Osteocyte (in vitro differentiated cells): Measurements from ENCODE around the gene DGUOK. TPM values are rescaled to one million over a fixed set of nuclear protein-coding genes. Genes with fewer than 3 reads are reported as not detected.

Source experiments
- DNase-seq: peaks from one replicate; pipeline ENCODE4 v3.0.0; 2021; ENCODE audit warnings: mixed read lengths; ENCODE audit not compliant: unreplicated experiment; ENCODE audit errors: extremely low spot score
- H3K27ac Mint-ChIP-seq: one replicate; pipeline ENCODE4 v1.8.0; 2021; ENCODE audit warnings: mild to moderate bottlenecking, mixed read lengths; ENCODE audit not compliant: unreplicated experiment
- H3K27me3 Mint-ChIP-seq: one replicate; pipeline ENCODE4 v1.8.0; 2021; ENCODE audit warnings: mixed read lengths; ENCODE audit not compliant: unreplicated experiment
- H3K36me3 Mint-ChIP-seq: one replicate; pipeline ENCODE4 v1.8.0; 2021; ENCODE audit warnings: mixed read lengths; ENCODE audit not compliant: unreplicated experiment
- H3K4me1 Mint-ChIP-seq: one replicate; pipeline ENCODE4 v1.8.0; 2021; ENCODE audit warnings: mixed read lengths; ENCODE audit not compliant: unreplicated experiment
- H3K4me3 Mint-ChIP-seq: one replicate; pipeline ENCODE4 v1.8.0; 2021; ENCODE audit warnings: mild to moderate bottlenecking, moderate library complexity, mixed read lengths; ENCODE audit not compliant: unreplicated experiment
- H3K9me3 Mint-ChIP-seq: one replicate; pipeline ENCODE4 v1.8.0; 2021; ENCODE audit warnings: mixed read lengths; ENCODE audit not compliant: unreplicated experiment
- total RNA-seq: library from RNA; stranded (reverse); gene quantifications from 2 replicates; pipeline ENCODE4 v1.2.1, GENCODE V29; 2021
- TF ChIP-seq, protein P1 (sequence below): fragments of 200-600 bp; sonication (generic); IDR thresholded peaks from 2 replicates; pipeline ENCODE4 v1.5.0; 2021; ENCODE audit warnings: antibody characterized with exemption, mild to moderate bottlenecking, moderate library complexity

Gene DGUOK
- total RNA-seq, 1 donor from 2014 or later = 63.9 TPM

DNA sequence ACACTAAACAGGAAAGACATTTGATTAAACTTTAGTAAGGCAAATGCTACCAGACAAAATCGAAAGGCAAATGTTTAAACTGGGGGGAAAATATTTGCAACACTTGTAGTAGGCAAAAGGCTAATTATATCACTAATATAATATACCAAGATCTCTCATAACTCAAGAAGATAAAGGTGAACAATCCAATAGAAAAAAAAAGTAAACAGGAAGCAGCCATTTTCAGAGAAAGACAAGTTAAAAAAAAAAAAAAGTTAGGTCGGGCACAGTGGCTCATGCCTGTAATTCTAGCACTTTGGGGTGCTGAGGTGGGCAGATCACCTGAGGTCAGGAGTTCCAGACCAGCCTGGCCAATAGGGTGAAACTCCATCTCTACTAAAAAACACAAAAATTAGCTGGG is 38.3 kb upstream of the DGUOK start:
- Mint-ChIP-seq H3K36me3 (no peaks in the 10 kb centered on the region), H3K27ac (no peak overlapping the region), H3K27me3 (no peaks in the 10 kb centered on the region), H3K9me3 (no peaks in the 10 kb centered on the region), H3K4me3 (no peak overlapping the region), H3K4me1 (peaks cover 36% of the 10 kb centered on the region)
- no peak for DNase-seq
- TF ChIP-seq, protein P1, sequence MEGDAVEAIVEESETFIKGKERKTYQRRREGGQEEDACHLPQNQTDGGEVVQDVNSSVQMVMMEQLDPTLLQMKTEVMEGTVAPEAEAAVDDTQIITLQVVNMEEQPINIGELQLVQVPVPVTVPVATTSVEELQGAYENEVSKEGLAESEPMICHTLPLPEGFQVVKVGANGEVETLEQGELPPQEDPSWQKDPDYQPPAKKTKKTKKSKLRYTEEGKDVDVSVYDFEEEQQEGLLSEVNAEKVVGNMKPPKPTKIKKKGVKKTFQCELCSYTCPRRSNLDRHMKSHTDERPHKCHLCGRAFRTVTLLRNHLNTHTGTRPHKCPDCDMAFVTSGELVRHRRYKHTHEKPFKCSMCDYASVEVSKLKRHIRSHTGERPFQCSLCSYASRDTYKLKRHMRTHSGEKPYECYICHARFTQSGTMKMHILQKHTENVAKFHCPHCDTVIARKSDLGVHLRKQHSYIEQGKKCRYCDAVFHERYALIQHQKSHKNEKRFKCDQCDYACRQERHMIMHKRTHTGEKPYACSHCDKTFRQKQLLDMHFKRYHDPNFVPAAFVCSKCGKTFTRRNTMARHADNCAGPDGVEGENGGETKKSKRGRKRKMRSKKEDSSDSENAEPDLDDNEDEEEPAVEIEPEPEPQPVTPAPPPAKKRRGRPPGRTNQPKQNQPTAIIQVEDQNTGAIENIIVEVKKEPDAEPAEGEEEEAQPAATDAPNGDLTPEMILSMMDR = no peak

DNA sequence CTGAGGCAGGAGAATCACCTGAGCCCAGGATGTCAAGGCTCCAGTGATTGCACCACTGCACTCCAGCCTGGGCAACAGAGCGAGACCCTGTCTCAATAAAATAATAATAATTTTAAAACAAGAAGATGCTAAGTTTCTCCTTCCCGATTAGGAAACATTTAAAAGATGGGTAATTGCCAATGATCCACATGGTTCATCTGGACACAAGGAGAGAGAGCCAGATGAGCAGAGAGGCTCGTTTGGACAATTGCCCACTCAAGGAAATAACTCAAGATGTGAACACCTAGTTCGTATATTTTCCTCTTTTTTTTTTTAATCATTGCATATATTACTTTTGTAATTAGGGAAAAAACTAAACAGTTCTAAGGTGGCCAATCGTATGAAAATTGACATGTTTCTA is 37.5 kb upstream of the DGUOK start:
- no peak overlapping the region for H3K27ac Mint-ChIP-seq
- H3K36me3 Mint-ChIP-seq = no peaks in the 10 kb centered on the region
- peaks cover 45% of the 10 kb centered on the region for H3K4me1 Mint-ChIP-seq
- TF ChIP-seq, protein P1 = no peak
- no peaks in the 10 kb centered on the region for H3K27me3 Mint-ChIP-seq
- H3K4me3 Mint-ChIP-seq = no peak overlapping the region
- no peaks in the 10 kb centered on the region for H3K9me3 Mint-ChIP-seq
- no peak for DNase-seq

GRCh38 chr2:73890301-73891092 is 36.2 kb upstream of the DGUOK start:
- Mint-ChIP-seq H3K27ac (no peak overlapping the region), H3K36me3 (no peaks in the 10 kb centered on the region), H3K4me3 (no peak overlapping the region), H3K27me3 (no peaks in the 10 kb centered on the region), H3K9me3 (no peaks in the 10 kb centered on the region), H3K4me1 (peaks cover 58% of the 10 kb centered on the region)
- TF ChIP-seq, protein P1 = no peak
- DNase-seq = no peak

DNA sequence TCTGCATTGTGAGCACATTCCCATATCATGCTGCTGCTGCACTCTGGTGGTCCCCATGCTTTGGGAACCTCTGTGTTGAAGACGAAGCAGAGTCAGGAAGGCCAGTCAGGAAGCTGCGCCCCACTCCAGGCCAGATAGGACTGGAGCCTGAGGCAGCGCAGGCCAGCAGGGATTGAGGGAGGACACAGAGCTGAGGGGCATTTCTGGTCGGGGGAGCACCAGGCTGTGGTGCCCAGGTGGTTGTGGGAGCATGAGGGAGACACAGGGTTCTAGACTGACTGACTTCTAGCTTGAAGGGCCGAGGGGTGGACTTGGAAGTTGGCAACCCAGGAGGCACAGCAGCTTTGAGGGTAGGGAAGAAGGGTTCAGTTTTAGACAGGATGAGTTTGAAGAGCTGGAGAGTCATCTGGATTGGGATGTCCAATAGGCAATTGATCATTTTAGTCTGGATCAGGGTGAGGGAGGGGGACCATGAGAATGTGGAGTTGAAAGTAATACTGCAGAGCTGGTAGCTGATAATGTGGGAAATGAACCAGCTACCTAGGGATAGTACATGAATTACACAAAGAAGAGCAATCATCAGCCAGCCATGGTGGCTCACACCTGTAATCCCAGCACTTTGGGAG is 35.3 kb upstream of the DGUOK start:
- Mint-ChIP-seq H3K27ac (peak overlapping the region; percentile 93), H3K4me1 (peaks cover 66% of the 10 kb centered on the region), H3K27me3 (no peaks in the 10 kb centered on the region), H3K4me3 (no peak overlapping the region), H3K9me3 (no peaks in the 10 kb centered on the region), H3K36me3 (no peaks in the 10 kb centered on the region)
- TF ChIP-seq, protein P1 = no peak
- no peak for DNase-seq

- no peaks in the 10 kb centered on the region for H3K27me3 Mint-ChIP-seq
Measured at GRCh38 chr2:73892631-73893329, 33.9 kb upstream of the DGUOK start, which contains the start of gene ACTG2. Gene ACTG2 (plus strand): TSS chr2:73893008. CDS start chr2:73901312, 8,304 bp downstream.

More at GRCh38 chr2:73892631-73893329, 33.9 kb upstream of the DGUOK start, which contains the start of gene ACTG2:
- Mint-ChIP-seq H3K27ac (peak within 1 kb of the TSS; percentile 93), H3K9me3 (no peaks in the 10 kb centered on the region), H3K4me1 (peaks cover 73% of the 10 kb centered on the region), H3K36me3 (peaks cover 4% of the 10 kb centered on the region), H3K4me3 (peak within 1 kb of the TSS; percentile 76)
- TF ChIP-seq, protein P1 = no peak
- peak; percentile 84 for DNase-seq
